WTC11 (cell line): ENCODE results near the gene ANKRD23.

Experiments
- CBFB ChIP-seq: sonication (generic); formaldehyde crosslinking; IDR thresholded peaks from 2 replicates; pipeline ENCODE4 v1.8.1; 2022; ENCODE audit warnings: mild to moderate bottlenecking, low read depth, missing genetic modification reagents
- ELF4 ChIP-seq: sonication (generic); formaldehyde crosslinking; IDR thresholded peaks from 2 replicates; pipeline ENCODE4 v1.8.1; 2022; ENCODE audit warnings: low read depth, mild to moderate bottlenecking, moderate library complexity, missing genetic modification reagents
- FOXP1 ChIP-seq: sonication (generic); formaldehyde crosslinking; IDR thresholded peaks from 2 replicates; pipeline ENCODE4 v1.8.0; 2022; ENCODE audit warnings: missing genetic modification reagents, mild to moderate bottlenecking, moderate library complexity, borderline replicate concordance
- TF ChIP-seq, protein P1 (sequence below): sonication (generic); formaldehyde crosslinking; IDR thresholded peaks from 2 replicates; pipeline ENCODE4 v1.8.0; 2022; ENCODE audit warnings: mild to moderate bottlenecking, missing genetic modification reagents
- TF ChIP-seq, protein P2 (sequence below): sonication (generic); formaldehyde crosslinking; IDR thresholded peaks from 2 replicates; pipeline ENCODE4 v1.8.1; 2022; ENCODE audit warnings: low read depth, missing genetic modification reagents, borderline replicate concordance

DNA sequence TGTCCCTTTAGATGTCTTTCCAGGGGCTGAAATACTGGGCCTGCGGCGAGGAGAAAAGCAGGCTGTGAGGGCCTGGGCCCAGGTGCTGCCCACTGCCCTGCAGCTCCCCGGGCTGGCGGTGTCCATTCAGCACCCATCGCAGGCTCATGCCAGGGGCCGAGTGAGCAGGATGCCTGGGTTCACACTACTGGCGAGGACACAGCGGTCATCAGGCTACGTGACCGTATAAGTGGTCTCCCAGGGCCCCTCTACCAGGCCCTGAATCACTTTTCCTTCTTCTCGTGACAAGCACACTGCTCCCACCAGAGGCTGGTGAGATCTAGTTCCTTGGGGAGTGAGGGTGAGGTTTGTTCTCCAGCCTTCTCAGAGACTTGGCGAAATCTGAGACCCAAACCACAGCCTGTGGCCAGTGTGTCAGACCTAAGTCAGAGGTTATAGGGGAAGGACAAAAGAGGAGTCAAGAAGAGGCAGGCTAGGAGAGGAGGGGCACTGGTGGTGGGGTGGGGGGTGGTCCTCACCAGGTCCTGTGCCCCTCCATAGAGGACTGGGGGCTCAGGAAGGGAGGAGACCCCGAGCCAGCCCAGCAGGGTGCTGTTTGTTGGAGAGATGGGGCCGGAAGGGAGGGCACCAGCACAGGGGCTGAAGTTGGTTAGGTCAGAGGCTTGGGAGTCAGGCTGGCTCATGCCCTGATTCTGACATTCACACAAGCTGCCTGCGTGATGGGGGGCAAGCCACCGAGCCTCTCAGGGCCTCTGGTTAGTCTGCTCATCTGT is 32.6 kb upstream of the ANKRD23 start:
- TF ChIP-seq ELF4: no peak
- TF ChIP-seq CBFB (CRISPR knock-in tag): no peak
- TF ChIP-seq, protein P1, sequence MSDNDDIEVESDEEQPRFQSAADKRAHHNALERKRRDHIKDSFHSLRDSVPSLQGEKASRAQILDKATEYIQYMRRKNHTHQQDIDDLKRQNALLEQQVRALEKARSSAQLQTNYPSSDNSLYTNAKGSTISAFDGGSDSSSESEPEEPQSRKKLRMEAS (CRISPR knock-in tag): no peak
- TF ChIP-seq FOXP1 (CRISPR knock-in tag): no peak
- TF ChIP-seq, protein P2, sequence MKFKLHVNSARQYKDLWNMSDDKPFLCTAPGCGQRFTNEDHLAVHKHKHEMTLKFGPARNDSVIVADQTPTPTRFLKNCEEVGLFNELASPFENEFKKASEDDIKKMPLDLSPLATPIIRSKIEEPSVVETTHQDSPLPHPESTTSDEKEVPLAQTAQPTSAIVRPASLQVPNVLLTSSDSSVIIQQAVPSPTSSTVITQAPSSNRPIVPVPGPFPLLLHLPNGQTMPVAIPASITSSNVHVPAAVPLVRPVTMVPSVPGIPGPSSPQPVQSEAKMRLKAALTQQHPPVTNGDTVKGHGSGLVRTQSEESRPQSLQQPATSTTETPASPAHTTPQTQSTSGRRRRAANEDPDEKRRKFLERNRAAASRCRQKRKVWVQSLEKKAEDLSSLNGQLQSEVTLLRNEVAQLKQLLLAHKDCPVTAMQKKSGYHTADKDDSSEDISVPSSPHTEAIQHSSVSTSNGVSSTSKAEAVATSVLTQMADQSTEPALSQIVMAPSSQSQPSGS (CRISPR knock-in tag): no peak
